NCI-H187 (cell line): Measurements from ENCODE around the gene FYCO1.
"Not testable (repeated sequence)": the region's sequence is repeated elsewhere in the genome, so short reads cannot be mapped to it uniquely, and the experiment has no call there.

Experiments used
- DNase-seq, 2 experiments: peaks; one replicate each; lab custom pipeline; 2025; lab: John Stamatoyannopoulos, UW

Gene FYCO1

DNA sequence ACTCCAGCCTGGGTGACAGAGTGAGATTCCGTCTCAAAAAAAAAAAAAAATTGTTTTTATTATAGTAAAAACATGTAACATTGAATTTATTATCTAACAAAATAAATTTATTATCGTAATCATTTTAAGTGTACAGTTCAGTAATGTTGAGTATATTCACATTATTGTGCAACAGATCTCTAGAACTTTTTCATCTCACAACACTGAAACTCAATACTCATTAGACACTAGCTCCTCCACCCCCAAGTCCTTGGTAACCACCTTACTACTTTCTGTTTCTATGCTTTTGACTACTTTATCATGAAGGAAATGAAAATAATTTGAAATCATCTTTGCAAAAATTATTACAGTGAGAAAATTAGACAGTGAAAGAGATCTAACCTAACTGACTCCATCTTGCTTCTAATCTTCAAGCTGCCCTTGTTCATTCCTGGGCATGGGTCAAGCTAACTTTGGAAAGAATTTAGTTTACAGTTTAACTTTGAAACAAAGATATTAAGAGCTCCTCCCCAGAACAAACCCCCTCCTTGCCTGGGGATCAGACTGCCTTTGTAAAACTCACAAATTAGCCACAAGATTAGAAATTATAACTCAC lies 15.0 kb upstream of the FYCO1 start:
- no peak for DNase-seq

DNA sequence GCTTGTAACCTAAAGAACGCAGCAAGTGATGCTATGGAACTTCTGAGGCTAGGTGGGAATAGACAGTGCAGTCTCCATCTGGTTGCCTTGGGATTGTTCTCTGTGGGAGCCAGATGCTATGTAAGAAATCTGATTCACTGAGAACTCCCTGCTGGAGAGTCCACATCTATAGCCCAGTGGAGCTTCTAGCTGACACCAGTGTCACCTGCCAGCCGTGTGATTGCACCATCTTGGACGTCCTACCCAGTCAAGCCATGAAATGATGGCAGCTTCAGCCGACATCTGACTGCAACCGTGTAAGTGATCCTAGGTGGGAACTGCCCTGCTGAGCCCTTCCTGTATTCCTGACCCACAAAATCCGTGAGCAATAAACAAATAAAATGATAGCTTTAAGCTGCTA lies 12.4 kb upstream of the FYCO1 start:
- no peak for DNase-seq

DNA sequence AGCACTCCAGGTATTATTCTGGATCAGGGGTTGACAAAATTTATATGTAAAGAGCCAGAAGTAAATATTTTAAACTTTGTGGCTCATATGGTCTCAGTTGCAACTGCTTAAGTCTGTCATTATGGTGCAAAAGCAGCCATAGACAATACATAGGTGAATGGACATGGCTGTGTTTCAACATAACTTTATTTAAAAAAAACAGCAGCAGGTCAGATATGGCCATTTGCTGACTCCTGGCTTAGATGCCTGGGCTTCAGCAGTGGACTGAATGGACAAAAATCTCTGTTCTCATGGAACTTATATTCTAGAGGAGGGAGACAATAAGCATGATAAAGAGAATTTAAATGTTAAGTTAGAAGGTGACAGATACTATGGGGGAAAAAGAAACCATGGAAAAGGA lies 11.7 kb upstream of the FYCO1 start:
- no peak for DNase-seq

DNA sequence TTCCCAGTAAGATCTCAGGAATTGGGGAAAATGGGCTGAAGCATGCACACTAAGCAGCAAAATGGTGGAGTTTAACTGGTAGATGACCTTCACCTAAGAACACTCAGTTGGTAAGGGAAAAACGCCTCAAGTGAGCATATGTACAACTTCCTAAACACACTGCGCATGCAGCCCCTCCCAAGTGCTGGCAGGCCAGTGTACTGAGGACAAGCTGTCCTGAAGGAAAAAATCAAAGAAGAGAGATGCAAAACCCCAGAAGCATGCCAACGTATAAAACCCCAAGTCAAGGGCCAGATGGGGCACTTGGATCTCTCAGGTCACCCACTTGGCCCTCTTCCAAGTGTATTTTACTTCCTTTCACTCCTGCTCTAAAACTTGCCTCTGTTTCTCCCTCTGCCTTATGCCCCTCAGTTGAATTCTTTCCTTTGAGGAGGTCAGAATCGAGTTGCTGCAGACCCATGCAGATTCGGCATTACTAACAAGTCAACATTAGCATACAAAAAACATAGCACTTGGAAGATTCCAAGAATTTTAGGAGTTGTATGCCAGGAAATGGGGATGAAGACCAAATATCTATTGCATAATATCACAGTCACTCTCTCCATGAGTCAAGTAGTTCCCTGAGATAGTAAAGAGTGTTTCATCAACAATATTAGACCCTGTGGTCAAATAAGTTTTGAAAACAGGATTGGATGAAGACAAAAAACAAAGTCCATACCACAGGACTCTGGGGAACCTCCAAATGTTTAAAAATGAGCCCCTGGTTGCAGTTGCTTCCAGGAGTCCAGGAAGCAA lies 10.8 kb upstream of the FYCO1 start:
- DNase-seq: no peak

DNA sequence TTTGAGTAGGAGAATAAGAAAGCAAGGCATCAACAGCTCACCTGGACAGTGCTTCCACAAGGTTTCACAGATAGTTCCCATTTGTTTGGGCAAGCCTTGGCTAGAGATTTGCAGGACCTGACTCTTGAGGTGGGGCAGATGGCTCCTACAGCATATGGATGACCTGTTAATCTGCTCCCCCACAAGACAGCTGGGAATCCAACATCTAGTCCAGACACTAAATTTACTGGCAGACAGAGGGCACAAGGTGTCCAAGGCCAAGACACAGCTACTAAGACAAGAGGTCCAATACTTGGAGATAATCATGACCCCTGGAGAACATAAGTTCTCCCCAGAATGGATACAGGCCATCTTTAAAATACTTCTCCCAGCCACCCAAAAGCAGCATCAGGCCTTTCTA lies 8.1 kb upstream of the FYCO1 start:
- not testable (repeated sequence) for DNase-seq

DNA sequence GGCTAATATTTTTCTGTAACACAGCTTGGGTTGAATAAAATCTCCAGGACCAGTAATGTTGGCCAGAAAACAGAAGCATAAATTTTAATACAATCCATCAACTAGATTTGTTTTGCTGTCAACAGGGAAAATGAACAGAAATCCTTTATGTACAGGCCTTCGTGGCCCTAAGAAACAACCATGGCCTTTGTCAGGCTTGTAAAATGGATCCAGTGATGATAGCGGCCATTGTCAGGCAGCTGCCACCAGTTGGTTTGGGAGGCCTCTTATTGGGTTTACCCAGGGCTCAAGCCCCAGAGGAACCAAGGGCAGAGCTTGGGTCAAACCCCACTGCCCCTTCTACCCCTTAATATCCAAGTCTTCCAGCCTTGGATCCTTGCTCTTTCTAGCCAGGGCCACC lies 5.6 kb upstream of the FYCO1 start:
- DNase-seq: no peak

DNA sequence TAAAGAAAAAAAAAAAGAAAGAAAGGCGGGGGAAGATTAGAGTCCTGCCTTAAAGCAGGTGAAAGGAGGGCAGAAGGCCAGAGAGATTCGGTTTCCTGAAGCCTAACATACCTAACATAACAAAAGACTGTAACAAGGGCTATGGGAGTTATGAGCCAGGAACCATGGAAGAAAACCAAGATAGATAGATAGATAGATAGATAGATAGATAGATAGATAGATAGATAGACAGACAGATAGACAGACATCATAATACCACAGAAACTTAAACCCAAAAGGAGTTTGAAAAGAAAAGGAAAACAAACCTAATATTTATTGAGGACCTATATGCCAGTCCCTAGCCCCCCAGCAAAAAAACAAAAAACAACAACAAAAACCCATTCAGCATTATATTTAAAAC lies 2.3 kb upstream of the FYCO1 start:
- no peak for DNase-seq

DNA sequence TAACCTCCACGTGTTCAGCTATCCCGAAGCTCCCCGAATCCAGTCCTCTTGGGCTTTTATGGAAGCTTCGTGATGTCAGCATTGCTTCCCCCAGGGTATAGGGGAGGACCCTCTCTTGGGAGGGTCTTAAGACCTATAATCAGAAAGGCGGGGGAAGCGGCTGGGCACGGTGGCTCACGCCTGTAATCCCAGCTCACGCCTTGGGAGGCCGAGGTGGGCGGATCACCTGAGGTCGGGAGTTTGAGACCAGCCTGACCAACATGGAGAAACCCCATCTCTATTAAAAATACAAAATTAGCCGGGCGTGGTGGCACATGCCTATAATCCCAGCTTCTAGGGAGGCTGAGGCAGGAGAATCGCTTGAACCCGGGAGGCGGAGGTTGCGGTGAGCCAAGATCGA lies 1.9 kb upstream of the FYCO1 start:
- DNase-seq: not testable (repeated sequence)

DNA sequence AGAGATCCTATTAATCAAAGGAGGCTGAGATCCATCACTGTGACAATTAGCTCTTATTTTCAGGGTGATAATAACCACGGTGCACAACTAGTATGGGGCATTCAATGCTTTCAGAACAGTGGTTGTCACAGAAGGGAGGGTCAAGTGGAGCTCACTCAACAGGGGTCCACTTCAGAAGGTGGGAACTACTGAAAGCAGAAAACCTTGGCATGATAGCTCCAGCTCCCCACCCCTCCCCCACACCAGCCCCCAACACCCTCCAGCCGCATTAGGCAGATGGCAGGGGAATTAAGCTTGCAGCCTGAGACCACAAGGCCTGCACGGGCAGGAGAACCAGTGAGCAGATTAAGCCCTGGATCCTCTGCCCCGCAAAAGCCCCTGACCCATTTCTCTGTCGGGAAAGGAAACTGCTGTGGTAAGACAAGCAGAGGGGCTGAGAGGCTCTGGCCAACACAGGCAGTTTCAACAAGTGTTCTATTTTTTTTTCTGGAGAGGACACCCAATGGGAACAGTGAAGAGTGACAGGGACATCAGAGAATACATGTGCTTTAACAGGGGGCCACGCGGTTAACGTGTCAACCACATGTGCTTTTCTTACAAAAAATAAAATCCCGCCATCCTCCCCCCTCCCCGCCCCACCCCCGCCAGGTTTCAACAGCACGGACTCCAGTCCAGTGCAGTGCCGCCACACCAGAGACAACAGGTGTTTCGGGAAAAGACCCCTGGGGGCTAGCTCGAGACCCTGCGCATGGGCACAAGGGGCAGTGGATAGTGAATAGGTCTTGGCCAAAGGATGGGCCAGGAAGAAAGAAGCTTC lies 997 bp downstream of the FYCO1 start:
- no peak for DNase-seq

DNA sequence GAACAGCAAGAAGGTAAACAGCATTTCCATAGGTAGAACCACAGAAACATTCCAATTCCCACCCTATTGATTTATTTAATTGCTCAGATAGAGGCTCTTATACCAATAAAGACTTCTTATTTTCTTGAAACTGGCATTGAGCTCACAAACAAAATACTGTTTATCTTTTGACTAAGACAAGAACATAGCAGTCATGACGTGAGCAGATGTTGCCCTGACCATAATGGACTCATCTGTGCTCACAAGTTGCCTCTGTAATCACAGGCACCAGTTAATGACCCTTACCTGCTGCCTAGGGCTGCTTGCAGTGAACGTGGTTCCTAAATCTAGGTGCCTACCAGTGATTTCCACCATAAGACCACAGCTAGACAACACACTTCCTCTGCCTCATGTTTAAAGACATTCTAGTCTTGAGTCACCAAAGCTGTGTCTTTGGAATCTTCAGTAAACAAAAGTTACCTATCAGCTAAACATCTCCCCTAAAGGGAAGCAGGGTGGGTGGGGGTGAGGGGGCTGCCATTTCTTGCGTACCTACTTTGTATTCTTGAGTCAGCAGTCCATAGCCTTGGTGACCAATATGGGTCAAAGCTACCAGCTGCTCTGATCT lies 2.1 kb downstream of the FYCO1 start:
- no peak for DNase-seq

DNA sequence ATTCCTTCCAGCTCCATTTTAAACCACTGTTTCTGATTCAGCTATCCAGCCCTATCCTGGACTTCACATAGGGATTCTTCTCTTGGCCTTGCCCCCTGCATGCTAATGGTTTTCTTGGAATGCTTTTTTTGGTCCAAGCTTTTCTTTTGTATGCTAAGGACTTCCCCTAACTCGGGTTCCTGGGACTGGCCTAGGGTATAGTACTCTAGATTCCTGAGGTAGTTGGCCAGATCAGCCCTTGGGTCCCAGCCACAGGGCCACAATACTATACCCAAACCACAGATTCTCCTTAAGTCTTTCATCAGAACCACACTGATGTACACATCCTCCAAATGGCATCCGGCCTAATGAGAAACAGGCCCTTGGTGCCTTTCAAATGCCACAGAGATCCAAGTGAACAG lies 2.8 kb downstream of the FYCO1 start:
- DNase-seq: no peak

DNA sequence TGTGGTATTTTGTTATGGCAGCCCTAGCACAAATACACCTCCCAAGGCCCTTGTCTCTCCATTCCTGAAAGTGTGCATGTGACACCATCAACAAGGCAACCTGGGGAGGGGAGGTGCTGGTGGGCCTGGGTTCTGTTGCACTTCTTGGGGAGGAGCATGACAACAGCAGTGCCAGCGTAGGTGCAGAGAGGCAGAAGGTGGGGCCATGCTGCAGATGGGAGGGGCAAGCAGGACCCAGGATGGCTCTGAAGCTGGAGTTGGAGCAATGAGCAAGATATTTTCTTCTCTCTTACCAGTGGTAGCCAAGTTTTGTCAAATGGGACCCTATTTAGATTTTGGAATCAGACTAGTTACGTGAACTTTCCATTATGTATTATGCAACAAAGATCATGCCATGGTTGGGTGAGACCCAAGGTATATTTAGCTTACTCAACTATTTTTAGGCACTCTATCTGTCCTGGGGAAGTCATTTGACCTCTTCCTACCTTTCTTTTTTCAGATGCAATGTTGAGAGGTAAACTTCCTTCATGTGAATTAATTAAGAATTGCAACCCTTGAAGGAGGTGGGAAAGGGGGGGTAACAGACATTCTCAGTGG lies 3.4 kb downstream of the FYCO1 start:
- no peak for DNase-seq

DNA sequence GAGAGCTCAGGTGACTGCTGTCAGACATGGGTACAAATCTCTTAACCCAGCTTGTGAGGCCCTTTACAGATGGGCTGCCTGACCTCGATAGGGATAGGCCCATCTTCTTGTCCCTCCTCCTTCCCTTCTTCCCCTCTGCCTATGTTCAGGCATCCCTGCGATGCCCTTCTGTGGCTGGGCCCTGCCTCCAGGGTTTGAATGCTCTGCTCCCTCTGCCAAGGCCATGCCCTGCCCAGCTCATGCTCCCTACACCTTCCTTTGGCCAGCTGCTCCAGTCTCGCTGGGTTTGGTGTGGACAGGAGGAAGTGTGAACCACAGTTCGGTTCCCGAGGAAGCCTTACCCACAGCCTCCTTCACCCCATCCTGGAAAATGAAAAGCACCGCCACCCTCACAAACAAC lies 4.3 kb downstream of the FYCO1 start:
- no peak for DNase-seq

DNA sequence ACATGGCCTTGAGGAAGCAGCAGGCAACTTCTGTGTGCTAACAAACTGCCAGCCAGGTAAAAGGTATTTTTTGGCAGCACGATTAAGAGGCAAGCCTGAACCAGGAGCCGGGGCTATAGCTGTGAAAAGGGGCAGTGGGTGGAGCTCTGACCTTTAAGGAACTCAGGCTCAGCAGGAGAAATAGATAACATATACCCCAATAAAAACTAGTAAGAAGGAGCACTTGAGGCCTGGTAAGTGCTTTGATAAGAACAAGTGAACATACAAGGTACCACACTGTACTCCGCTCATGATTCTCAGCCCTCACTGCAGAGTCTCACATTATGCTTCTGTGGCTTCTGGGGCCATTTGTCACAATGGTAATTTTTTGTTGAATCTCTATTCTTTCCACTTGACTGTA lies 5.4 kb downstream of the FYCO1 start:
- DNase-seq: no peak

DNA sequence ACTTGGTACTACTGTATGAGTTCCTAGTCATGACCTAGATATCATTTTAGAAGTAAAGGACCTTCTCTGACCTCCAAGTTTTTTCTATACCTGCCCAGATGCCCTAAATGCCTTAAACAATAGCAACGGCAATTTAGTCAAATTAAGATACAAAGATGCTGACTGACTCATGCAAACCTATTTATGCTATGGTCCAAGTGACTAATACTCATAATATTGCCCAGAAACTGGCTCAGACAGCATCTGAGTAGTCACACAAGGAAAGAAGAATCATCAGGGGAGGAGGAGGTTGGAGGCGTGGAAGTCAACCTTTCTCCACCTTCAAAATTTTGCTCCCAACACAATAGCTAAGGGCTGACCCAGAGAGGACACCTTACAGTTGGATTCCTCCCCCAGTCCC lies 6.8 kb downstream of the FYCO1 start:
- no peak for DNase-seq

DNA sequence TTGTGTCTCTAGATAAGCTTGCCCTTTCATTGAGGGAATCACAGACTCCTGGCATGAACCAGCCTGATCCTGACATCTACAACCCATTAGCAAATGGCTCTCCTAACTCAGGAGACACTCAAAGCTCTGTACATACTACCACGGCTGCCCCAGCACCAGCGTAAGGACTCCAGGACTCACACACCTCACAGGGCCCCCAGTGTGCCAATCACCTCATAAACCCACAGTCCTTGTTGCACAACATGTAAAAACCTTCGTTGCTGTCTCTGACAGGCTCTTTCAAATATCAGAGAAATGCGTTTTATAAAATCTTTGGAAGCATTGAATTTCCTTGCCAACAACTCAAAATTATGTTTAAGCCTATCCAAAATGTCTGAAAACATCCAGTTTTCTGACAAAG lies 7.3 kb downstream of the FYCO1 start:
- no peak for DNase-seq

DNA sequence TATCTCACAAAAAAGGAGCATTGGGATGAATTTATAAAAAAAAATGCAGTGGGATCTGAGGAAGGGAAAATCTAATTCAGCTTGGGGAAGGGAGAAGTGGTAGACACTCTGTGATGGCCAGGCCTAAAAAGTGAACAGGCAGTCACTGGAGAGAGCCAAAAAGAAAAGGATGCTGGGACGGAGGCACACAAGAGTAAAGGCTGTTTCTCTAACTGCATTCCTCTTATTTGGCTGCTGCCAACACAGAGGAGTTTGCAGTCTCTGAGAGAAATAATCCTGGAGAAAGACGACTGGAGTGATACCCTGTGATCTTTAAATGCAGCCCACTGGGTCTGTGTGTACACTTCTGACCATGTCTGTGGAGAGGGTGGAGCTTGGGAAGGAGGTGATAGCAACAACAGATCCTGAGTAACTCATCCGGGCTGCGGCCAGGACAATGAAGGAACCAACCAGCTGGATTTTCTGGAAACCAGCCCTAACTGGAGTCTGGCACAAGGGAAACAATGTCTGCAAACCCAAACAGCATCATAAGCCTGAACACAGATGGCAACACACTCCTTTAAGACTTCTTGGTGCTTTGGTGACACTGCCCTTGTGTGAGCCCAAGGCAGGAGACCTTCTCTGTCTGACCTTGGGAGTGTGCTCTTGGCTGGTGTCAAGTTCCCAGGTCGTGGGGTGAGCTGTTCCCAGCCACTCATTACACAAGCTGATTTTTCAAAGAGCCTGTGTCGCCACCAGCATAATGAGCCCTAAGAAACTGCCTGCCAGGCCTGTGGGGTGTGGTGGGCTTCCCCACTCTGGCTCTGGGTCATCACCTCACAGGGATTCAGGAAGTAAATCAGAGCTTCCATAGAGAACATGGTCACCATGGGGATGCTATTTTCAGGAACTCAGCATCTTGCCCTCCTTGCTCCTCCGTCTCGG lies 8.0 kb downstream of the FYCO1 start:
- no peak for DNase-seq

DNA sequence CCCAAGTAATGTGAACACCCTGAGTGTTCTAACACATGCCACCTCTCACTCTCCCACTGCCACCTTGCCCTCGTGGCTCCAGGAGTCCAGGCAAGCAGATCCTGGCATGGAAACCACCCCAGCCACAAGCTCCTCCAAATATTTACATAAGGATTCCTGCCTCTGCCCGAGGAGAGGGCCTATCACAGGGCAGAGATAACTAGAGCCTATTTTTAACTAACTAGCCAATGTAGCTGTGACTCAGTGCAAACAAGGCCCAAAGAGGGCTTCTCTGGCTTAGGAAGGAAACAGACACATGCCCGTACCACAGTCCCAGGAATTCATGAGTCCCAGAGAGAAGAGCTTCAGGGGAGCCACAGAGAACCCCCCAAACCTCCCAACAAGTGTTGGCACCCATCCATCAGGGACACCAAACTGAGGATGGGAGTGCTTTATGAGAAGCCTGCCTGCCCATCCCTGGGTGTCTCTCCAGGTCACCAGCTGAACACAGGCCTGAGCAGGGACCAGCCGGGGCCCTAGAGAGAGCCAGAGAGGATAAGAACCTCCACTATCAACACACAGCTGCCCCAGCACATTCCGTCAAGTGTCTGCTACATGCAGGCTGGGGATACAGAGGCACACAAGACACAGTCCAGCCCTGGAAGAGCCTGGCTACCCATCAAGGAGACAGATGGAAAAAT lies 9.2 kb downstream of the FYCO1 start:
- DNase-seq: no peak

DNA sequence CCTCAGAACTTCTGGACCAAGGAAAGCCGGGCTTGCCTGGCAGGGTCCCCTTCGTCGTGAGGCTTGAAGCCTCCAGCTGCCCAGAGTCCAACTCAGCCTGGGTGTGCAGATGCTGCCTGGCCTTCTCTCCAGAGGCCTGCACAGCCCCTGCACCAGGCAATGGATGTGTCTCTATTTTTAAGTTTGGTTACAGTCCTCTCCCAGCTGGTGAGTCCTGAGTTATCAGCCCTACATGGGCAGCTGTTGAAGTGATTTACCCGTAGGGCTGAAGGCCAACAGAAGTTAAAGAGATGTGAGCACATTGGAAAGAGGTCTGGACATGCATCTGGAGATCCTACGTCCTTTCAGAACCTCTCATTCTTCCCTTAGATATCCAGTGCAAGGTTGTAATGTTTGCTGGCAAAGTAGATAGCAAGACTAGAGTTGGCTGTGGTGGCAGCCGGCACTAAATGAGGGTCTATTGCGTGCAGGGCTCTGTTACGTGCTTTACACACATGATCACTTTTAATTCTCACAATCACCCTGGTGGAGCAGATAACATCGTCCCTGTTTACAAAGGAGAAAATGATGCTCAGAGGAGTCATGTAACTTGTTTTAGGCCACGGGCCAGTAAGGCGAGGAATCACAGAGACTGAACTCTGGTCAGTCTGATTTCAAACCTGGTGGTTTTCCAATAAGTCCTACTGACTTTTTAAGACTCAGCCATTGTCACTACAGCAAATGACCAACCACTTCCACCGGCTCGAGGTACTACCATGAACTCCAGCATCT lies 9.9 kb downstream of the FYCO1 start:
- no peak for DNase-seq
